ENCODE results near the gene SDHB. TPM values are rescaled to one million over a fixed set of nuclear protein-coding genes. Genes with fewer than 3 reads are reported as not detected.

The SDHB gene
- total RNA-seq, 1 experiment from 2014 or later: 212 TPM

DNA sequence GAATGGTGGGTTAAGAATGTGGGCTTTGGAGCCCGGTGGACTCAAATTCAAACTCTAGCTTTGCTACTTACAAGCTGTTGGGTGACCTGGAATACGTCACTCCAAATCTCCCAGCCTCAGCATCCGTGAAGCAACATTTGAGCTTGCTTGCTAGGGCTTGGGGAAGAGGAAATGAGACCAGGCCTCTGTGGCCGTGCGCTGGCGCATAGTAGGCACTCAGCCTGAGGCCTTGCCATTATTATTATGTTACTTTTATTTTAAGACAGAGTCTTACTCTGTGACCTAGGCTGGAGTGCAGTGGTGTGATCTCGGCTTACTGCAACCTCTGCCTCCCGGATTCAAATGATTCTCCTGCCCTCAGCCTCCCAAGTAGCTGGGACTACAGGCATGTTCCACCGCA is 61.2 kb downstream of the SDHB start:
- H3K27me3 ChIP-seq (ENCODE audit: control insufficient read depth, insufficient read depth, low read length): no peaks in the 10 kb centered on the region
- intact Hi-C loops (cut with micrococcal nuclease; ENCODE audit: unreplicated experiment): no loop called here
- ATAC-seq: no peak
- no TSS peak for BruUV-seq (replicated peaks)
- no peak for TF ChIP-seq SIN3A (IDR thresholded peaks at IDR 0.05; ENCODE audit: borderline replicate concordance, insufficient read depth, low read depth, low read length)
- TF ChIP-seq TCF7L2 (IDR thresholded peaks at IDR 0.05; ENCODE audit: low read depth, low read length): no peak
- TF ChIP-seq REST (IDR thresholded peaks at IDR 0.05; ENCODE audit: insufficient read depth in 1 of 2, low read depth in 2 of 2, low read length in 1 of 2): no peak
- no peak for TF ChIP-seq POLR2AphosphoS5 (IDR thresholded peaks at IDR 0.05; ENCODE audit: low read depth, low read length)
- no peak for TF ChIP-seq CTCF (IDR thresholded peaks at IDR 0.05)
- H3K36me3 ChIP-seq (ENCODE audit: control insufficient read depth, insufficient read depth, low read length): no peaks in the 10 kb centered on the region
- POLR2A ChIA-PET: no interaction called here
- H3K27ac ChIP-seq (ENCODE audit: low read length): no peak overlapping the region
- H3K4me1 ChIP-seq (ENCODE audit: control insufficient read depth, insufficient read depth, low read length): no peaks in the 10 kb centered on the region
- CTCF ChIA-PET: no interaction called here
- H3K9me3 ChIP-seq (ENCODE audit: control insufficient read depth, insufficient read depth, low read depth, low read length): no peaks in the 10 kb centered on the region
- no peak overlapping the region for H3K4me3 ChIP-seq (ENCODE audit: low read depth in 2 of 2, low read length in 2 of 2)
- in situ Hi-C loops (cut with HindIII; ENCODE audit: low pct_unique_long_range_greater_than_20kb, low sequenced_read_pairs): no loop called here
- no peak for DNase-seq (ENCODE audit: low read depth, low spot score)

GRCh38 chr1:16992102-16992501 is 61.7 kb downstream of the SDHB start:
- CTCF ChIA-PET: no interaction called here
- H3K9me3 ChIP-seq (ENCODE audit: control insufficient read depth, insufficient read depth, low read depth, low read length): no peaks in the 10 kb centered on the region
- H3K4me1 ChIP-seq (ENCODE audit: control insufficient read depth, insufficient read depth, low read length): no peaks in the 10 kb centered on the region
- in situ Hi-C loops (cut with HindIII; ENCODE audit: low pct_unique_long_range_greater_than_20kb, low sequenced_read_pairs) (no loop called here), intact Hi-C loops (cut with micrococcal nuclease; ENCODE audit: unreplicated experiment) (no loop called here)
- ATAC-seq (0 out of 2 replicates have a peak, but pooled peaks have one; percentile 29), DNase-seq (ENCODE audit: low read depth, low spot score) (no peak)
- no peak for TF ChIP-seq CTCF (IDR thresholded peaks at IDR 0.05)
- TF ChIP-seq REST (IDR thresholded peaks at IDR 0.05; ENCODE audit: insufficient read depth in 1 of 2, low read depth in 2 of 2, low read length in 1 of 2): no peak
- no peak for TF ChIP-seq POLR2AphosphoS5 (IDR thresholded peaks at IDR 0.05; ENCODE audit: low read depth, low read length)
- no peak for TF ChIP-seq SIN3A (IDR thresholded peaks at IDR 0.05; ENCODE audit: borderline replicate concordance, insufficient read depth, low read depth, low read length)
- TF ChIP-seq TCF7L2 (IDR thresholded peaks at IDR 0.05; ENCODE audit: low read depth, low read length): no peak
- POLR2A ChIA-PET: no interaction called here
- no peak overlapping the region for H3K4me3 ChIP-seq (ENCODE audit: low read depth in 2 of 2, low read length in 2 of 2)
- H3K27me3 ChIP-seq (ENCODE audit: control insufficient read depth, insufficient read depth, low read length): no peaks in the 10 kb centered on the region
- BruUV-seq (replicated peaks): no TSS peak
- no peaks in the 10 kb centered on the region for H3K36me3 ChIP-seq (ENCODE audit: control insufficient read depth, insufficient read depth, low read length)
- no peak overlapping the region for H3K27ac ChIP-seq (ENCODE audit: low read length)
